Fibroblast of the aortic adventitia (primary cell): ENCODE data around the gene UPK3A. TPM values are rescaled to one million over a fixed set of nuclear protein-coding genes. Genes with fewer than 3 reads are reported as not detected.
"Not testable (repeated sequence)": the region's sequence is repeated elsewhere in the genome, so short reads cannot be mapped to it uniquely, and the experiment has no call there.

Experiments
- DNase-seq: peaks from one replicate; pipeline ENCODE4 v3.0.0-alpha.2; 2010; ENCODE audit warnings: low read depth
- H3K4me3 ChIP-seq: 2 replicates; pipeline ENCODE4 v1.5.1; 2011; ENCODE audit warnings: low read depth, mild to moderate bottlenecking, control low read depth, low read length, moderate library complexity
- CTCF ChIP-seq: IDR thresholded peaks from 2 replicates; pipeline ENCODE4 v1.5.1; 2011; ENCODE audit warnings: mild to moderate bottlenecking, low read length, control low read depth, inconsistent platforms; ENCODE audit not compliant: insufficient read depth
- total RNA-seq: library from RNA; depleted of rRNA; stranded (reverse); fragments of >200 nt; gene quantifications from 2 replicates; pipeline ENCODE4 v1.2.3, GENCODE V29; 2012; ENCODE audit warnings: low replicate concordance

The UPK3A gene
- total RNA-seq, 1 donor: not detected

GRCh38 chr22:45322873-45323525 lies 38.2 kb downstream of the UPK3A start:
- TF ChIP-seq CTCF: no peak
- DNase-seq: no peak
- H3K4me3 ChIP-seq: no peak overlapping the region

- no peak for DNase-seq
Observed at GRCh38 chr22:45323695-45324094, 38.9 kb downstream of the UPK3A start.

GRCh38 chr22:45324311-45324711 lies 39.6 kb downstream of the UPK3A start:
- no peak for DNase-seq
- H3K4me3 ChIP-seq: no peak overlapping the region
- no peak for TF ChIP-seq CTCF

More at GRCh38 chr22:45323695-45324094, 38.9 kb downstream of the UPK3A start:
- no peak overlapping the region for H3K4me3 ChIP-seq
- no peak for TF ChIP-seq CTCF

GRCh38 chr22:45328261-45328660 lies 43.5 kb downstream of the UPK3A start:
- DNase-seq, H3K4me3 ChIP-seq: not testable (repeated sequence)

GRCh38 chr22:45328822-45329529 lies 44.2 kb downstream of the UPK3A start:
- H3K4me3 ChIP-seq: no peak overlapping the region
- TF ChIP-seq CTCF: no peak
- DNase-seq: no peak

GRCh38 chr22:45329530-45329936 lies 44.8 kb downstream of the UPK3A start:
- H3K4me3 ChIP-seq: no peak overlapping the region
- no peak for DNase-seq
- TF ChIP-seq CTCF: no peak

GRCh38 chr22:45330548-45330947 lies 45.8 kb downstream of the UPK3A start:
- no peak overlapping the region for H3K4me3 ChIP-seq
- DNase-seq: no peak
- TF ChIP-seq CTCF: no peak
